HFFc6 (cell line): ENCODE data around the gene RCL1. TPM values are rescaled to one million over a fixed set of nuclear protein-coding genes. Genes with fewer than 3 reads are reported as not detected.

Experiments used
- DNase-seq: peaks from one replicate; pipeline ENCODE4 v3.0.0-alpha.2; 2018
- H3K27ac Mint-ChIP-seq: 2 replicates; pipeline ENCODE4 v1.8.0; 2020; ENCODE audit warnings: mild to moderate bottlenecking, mixed read lengths
- H3K27me3 Mint-ChIP-seq: 2 replicates; pipeline ENCODE4 v1.8.0; 2021; ENCODE audit warnings: mild to moderate bottlenecking, moderate library complexity, mixed read lengths; ENCODE audit not compliant: insufficient read depth
- H3K36me3 Mint-ChIP-seq: 2 replicates; pipeline ENCODE4 v1.8.0; 2021; ENCODE audit warnings: low read depth, mixed read lengths
- H3K4me1 Mint-ChIP-seq: 2 replicates; pipeline ENCODE4 v1.8.0; 2020; ENCODE audit warnings: low read depth, mixed read lengths
- H3K4me3 Mint-ChIP-seq: 2 replicates; pipeline ENCODE4 v1.8.0; 2020; ENCODE audit warnings: mild to moderate bottlenecking, moderate library complexity, mixed read lengths
- H3K9me3 Mint-ChIP-seq: 2 replicates; pipeline ENCODE4 v1.8.0; 2020; ENCODE audit warnings: mild to moderate bottlenecking, mixed read lengths
- total RNA-seq, 6 experiments: library from RNA; stranded (reverse); fragmentation: NEBNext Ultra II Directional; extraction: Animal tissue kit (Norgen Biotek cat#: 25700); gene quantifications; 2 replicates in 1 of 6; 3 replicates in 5 of 6; pipeline ENCODE4 v1.2.3, GENCODE V29; 2021
- TF ChIP-seq, protein P1 (sequence below): fragments of 200-600 bp; sonication (generic); IDR thresholded peaks from 2 replicates; pipeline ENCODE4 v1.5.0; 2021; ENCODE audit warnings: antibody characterized with exemption, mild to moderate bottlenecking

The RCL1 gene
- total RNA-seq, 6 experiments from 2014 or later = 7.4 to 9.8 (median 8.1) TPM

- DNase-seq = peak; percentile 94
- Mint-ChIP-seq H3K9me3 (no peaks in the 10 kb centered on the region), H3K27me3 (no peaks in the 10 kb centered on the region; the same call in 1 of the 2 replicates), H3K4me1 (peaks cover 58% of the 10 kb centered on the region), H3K4me3 (peak overlapping the region; percentile 66), H3K27ac (peak overlapping the region; percentile 96), H3K36me3 (peaks cover 15% of the 10 kb centered on the region)
- TF ChIP-seq, protein P1, sequence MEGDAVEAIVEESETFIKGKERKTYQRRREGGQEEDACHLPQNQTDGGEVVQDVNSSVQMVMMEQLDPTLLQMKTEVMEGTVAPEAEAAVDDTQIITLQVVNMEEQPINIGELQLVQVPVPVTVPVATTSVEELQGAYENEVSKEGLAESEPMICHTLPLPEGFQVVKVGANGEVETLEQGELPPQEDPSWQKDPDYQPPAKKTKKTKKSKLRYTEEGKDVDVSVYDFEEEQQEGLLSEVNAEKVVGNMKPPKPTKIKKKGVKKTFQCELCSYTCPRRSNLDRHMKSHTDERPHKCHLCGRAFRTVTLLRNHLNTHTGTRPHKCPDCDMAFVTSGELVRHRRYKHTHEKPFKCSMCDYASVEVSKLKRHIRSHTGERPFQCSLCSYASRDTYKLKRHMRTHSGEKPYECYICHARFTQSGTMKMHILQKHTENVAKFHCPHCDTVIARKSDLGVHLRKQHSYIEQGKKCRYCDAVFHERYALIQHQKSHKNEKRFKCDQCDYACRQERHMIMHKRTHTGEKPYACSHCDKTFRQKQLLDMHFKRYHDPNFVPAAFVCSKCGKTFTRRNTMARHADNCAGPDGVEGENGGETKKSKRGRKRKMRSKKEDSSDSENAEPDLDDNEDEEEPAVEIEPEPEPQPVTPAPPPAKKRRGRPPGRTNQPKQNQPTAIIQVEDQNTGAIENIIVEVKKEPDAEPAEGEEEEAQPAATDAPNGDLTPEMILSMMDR = no peak
Measured at GRCh38 chr9:4832786-4833579, 40.2 kb downstream of the RCL1 start.

GRCh38 chr9:4833781-4834560 lies 41.2 kb downstream of the RCL1 start:
- peaks cover 15% of the 10 kb centered on the region for H3K36me3 Mint-ChIP-seq
- H3K9me3 Mint-ChIP-seq = no peaks in the 10 kb centered on the region
- H3K4me3 Mint-ChIP-seq = peak overlapping the region; percentile 66
- TF ChIP-seq, protein P1 = no peak
- DNase-seq = peak; percentile 69
- peak overlapping the region; percentile 96 for H3K27ac Mint-ChIP-seq
- H3K4me1 Mint-ChIP-seq = peaks cover 64% of the 10 kb centered on the region
- no peaks in the 10 kb centered on the region; the same call in 1 of the 2 replicates for H3K27me3 Mint-ChIP-seq

- no peak for DNase-seq
- H3K36me3 Mint-ChIP-seq = peaks cover 15% of the 10 kb centered on the region
- H3K27me3 Mint-ChIP-seq = no peaks in the 10 kb centered on the region; the same call in 1 of the 2 replicates
- no peak overlapping the region for H3K27ac Mint-ChIP-seq
- no peak overlapping the region for H3K4me3 Mint-ChIP-seq
- H3K9me3 Mint-ChIP-seq = no peaks in the 10 kb centered on the region
- H3K4me1 Mint-ChIP-seq = peaks cover 63% of the 10 kb centered on the region
- TF ChIP-seq, protein P1 = no peak
Measured at GRCh38 chr9:4836676-4837075, 43.9 kb downstream of the RCL1 start.

DNA sequence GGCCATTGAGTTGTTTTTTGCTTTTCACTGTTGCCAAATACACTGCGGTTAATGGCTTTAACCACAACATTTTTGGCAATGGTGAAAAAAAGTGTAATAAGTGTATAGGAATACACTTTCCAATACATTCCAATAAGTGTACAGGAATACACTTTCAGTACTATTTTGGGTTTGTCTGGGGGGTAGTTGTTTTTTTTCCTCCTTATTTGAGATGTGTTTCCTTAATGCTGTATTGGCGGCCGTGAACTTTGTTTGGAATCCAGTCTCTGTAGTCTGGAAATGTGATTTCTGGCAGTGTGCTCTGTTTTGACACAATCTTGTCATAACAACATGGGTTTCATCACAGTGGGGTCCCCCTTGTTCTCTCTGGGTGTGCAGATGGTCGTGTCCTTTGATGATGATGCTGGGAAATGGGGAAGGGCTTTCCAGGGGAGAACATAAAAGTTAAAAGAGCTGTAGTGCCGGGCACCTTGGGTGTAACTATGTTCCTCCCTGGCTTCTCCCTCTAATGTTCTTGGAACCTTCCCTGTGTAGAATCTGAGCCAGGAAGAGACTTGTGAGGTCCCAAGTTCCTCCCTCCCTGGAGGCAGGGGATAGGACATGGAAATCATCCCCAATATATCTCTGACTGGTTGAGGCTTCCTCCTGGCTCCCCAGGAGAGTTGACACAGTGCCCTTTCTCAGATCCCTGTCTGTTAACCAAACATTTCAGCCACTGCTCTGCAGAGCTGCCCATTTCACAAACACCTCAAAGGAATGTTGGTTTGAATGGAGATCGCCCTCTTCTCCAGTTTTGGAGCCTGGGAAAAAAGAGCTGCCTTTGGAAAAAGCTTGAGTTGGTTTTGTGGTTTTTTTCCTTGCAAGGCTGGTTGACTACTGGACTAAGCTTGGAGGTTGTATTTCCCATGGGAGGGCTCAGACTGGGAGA lies 44.8 kb downstream of the RCL1 start:
- no peak overlapping the region; the same call in 1 of the 2 replicates for H3K4me3 Mint-ChIP-seq
- peak overlapping the region; percentile 65 for H3K27ac Mint-ChIP-seq
- TF ChIP-seq, protein P1 = no peak
- peaks cover 57% of the 10 kb centered on the region for H3K4me1 Mint-ChIP-seq
- no peaks in the 10 kb centered on the region; the same call in 1 of the 2 replicates for H3K27me3 Mint-ChIP-seq
- peaks cover 15% of the 10 kb centered on the region for H3K36me3 Mint-ChIP-seq
- DNase-seq = peak; percentile 68
- no peaks in the 10 kb centered on the region for H3K9me3 Mint-ChIP-seq

DNA sequence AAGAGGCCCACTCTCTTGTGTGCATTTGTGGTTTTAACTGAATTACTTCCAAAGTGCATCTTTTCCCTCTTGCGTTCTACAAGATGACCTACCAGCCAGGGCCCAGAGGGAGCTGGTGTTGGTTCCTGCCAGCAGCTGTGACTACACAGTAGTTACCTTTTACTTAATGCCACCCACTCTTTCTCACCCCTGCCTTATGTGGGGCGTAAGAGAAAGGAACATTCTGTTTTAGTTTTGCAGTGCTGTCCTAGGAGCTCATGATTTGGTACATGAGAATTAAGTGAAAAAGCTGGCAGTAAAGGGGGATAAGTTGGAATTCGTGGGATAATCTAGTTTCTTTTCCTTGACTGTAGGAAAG lies 45.4 kb downstream of the RCL1 start:
- no peaks in the 10 kb centered on the region for H3K9me3 Mint-ChIP-seq
- peaks cover 57% of the 10 kb centered on the region for H3K4me1 Mint-ChIP-seq
- peaks cover 15% of the 10 kb centered on the region for H3K36me3 Mint-ChIP-seq
- no peak overlapping the region for H3K4me3 Mint-ChIP-seq
- H3K27me3 Mint-ChIP-seq = no peaks in the 10 kb centered on the region; the same call in 1 of the 2 replicates
- TF ChIP-seq, protein P1 = no peak
- no peak for DNase-seq
- H3K27ac Mint-ChIP-seq = peak overlapping the region; percentile 65
